ENCODE measurements around the gene ATP10A.

The ATP10A gene

DNA sequence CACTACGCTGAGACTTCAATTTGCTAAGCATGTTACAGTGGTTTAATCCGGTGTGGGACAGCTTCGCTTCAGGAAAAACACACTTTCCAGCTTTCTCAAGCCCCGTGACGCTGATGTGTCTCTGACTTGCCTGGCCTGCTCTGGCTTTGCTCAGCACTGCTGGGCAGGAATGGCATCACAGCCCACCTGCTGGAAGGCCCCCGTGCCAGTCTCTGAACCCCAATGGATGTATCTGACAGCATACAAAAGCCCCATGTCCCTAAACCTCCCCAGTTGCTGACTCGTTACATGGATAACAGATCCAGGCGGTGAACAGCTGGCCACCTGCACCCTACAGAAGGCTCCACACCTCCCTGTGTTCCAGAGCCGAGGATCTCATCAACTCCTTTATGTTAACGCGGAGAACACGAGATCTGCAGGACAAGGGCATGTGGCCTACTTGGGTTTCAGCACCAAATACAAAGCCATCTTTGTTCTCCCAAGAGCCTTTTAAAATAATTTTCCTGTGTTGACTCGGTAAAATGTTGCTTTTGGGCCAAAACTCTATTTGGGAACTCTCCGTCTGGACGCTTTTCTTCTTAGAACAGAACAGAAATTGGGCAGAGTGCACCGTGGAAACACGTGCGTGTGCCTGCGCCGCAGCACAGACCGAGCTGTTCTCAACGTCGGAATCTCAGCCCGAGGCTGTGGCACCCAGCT lies 61.4 kb downstream of the ATP10A start:
- no peak overlapping the region for H3K27ac ChIP-seq
- no peak overlapping the region for H3K9ac ChIP-seq (ENCODE audit: insufficient read length)
- H3K36me3 ChIP-seq (ENCODE audit: insufficient read depth, low read length): no peaks in the 10 kb centered on the region
- no peaks in the 10 kb centered on the region for H3K9me3 ChIP-seq (ENCODE audit: low read depth, low read length)
- no peak for DNase-seq (ENCODE audit: low read depth, low spot score)
- TF ChIP-seq EZH2 (IDR thresholded peaks at IDR 0.05): no peak
- no peak for TF ChIP-seq POLR2AphosphoS5 (IDR thresholded peaks at IDR 0.05; ENCODE audit: borderline replicate concordance, low read depth, low read length)
- TF ChIP-seq FOXP2 (optimal IDR thresholded peaks at IDR 0.05; ENCODE audit: control extremely low read depth, extremely low read length, insufficient read depth): no peak
- H3K4me3 ChIP-seq: no peak overlapping the region

DNA sequence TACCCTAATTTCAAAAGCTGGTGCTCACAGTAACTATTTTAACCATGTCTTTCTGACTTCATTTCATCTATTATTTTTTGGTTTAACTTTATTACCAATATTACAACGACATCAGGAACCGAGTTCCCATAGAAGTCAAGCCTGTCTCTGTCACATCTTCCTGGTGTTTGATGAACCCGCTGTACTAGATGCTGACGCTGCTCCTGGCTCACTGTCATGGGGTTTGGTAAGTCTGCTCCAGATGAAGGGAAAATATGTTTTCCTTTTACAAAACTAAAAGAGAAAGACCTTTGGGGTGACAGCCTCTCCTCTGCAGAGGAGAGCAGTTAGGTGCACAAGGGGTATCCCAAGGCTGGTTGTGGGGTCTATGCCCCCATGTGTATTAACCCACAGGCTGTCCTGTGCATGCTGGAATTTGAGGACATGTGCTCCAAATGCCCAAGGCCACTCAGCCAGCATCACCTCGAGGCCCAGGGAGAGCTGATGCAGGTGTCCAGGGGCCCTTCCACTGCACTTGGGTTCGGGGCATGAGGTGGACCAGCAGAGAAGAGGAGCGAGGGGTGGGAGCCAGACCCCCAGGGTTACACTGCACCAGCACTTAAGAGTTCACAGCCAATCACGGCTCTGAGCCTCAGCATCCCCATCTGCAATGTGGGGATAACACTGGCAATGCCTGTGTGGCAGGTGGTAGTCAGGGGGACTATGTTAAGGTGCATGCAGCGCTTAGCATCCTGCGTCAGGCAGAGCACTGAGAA lies 62.2 kb downstream of the ATP10A start:
- Histone ChIP-seq H3K9ac (ENCODE audit: insufficient read length) (no peak overlapping the region), H3K9me3 (ENCODE audit: low read depth, low read length) (no peaks in the 10 kb centered on the region), H3K27ac (no peak overlapping the region), H3K36me3 (ENCODE audit: insufficient read depth, low read length) (no peaks in the 10 kb centered on the region), H3K4me3 (no peak overlapping the region)
- TF ChIP-seq POLR2AphosphoS5 (IDR thresholded peaks at IDR 0.05; ENCODE audit: borderline replicate concordance, low read depth, low read length): no peak
- no peak for TF ChIP-seq EZH2 (IDR thresholded peaks at IDR 0.05)
- TF ChIP-seq FOXP2 (optimal IDR thresholded peaks at IDR 0.05; ENCODE audit: control extremely low read depth, extremely low read length, insufficient read depth): no peak
- no peak for DNase-seq (ENCODE audit: low read depth, low spot score)

DNA sequence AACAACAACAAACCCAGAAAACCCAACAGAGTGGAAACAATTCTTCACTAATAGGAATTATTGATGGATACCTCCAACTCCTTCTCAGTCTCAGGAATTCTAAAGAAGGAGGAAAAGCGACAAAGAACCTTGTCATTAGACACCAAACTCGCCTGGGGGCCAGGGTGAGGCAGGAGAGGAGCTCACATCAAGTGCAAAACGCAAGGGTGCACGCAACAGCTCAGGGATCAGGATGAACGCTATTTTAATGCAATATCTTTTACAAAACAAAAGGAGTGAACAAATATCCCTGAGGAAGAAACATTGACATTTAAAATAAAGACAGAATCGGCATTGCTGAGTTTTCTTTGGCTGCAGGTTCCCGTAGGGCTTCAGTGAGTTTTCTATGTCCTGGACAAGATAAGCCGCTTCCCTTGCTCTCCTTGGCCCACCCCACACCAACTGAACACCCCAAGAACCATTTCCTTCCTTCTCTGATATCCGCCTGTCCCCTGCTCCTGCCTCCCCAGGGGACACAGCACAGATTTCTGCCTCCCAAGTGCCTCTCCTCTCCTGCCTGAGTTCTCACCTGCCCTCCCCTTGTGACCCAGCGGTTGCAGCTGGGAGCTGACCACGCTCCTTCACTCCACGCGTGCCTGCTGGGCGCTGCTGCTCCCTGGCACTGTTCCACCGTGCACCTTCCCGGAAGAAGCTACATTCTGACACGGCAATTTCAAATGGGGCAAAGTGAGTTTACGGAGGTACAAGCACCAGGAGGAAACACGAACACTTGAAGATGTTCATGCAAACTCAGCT lies 63.0 kb downstream of the ATP10A start:
- no peaks in the 10 kb centered on the region for H3K36me3 ChIP-seq (ENCODE audit: insufficient read depth, low read length)
- no peak overlapping the region for H3K9ac ChIP-seq (ENCODE audit: insufficient read length)
- no peak for DNase-seq (ENCODE audit: low read depth, low spot score)
- no peak for TF ChIP-seq POLR2AphosphoS5 (IDR thresholded peaks at IDR 0.05; ENCODE audit: borderline replicate concordance, low read depth, low read length)
- no peak for TF ChIP-seq EZH2 (IDR thresholded peaks at IDR 0.05)
- TF ChIP-seq FOXP2 (optimal IDR thresholded peaks at IDR 0.05; ENCODE audit: control extremely low read depth, extremely low read length, insufficient read depth): no peak
- H3K9me3 ChIP-seq (ENCODE audit: low read depth, low read length): no peaks in the 10 kb centered on the region
- no peak overlapping the region for H3K4me3 ChIP-seq
- H3K27ac ChIP-seq: no peak overlapping the region

DNA sequence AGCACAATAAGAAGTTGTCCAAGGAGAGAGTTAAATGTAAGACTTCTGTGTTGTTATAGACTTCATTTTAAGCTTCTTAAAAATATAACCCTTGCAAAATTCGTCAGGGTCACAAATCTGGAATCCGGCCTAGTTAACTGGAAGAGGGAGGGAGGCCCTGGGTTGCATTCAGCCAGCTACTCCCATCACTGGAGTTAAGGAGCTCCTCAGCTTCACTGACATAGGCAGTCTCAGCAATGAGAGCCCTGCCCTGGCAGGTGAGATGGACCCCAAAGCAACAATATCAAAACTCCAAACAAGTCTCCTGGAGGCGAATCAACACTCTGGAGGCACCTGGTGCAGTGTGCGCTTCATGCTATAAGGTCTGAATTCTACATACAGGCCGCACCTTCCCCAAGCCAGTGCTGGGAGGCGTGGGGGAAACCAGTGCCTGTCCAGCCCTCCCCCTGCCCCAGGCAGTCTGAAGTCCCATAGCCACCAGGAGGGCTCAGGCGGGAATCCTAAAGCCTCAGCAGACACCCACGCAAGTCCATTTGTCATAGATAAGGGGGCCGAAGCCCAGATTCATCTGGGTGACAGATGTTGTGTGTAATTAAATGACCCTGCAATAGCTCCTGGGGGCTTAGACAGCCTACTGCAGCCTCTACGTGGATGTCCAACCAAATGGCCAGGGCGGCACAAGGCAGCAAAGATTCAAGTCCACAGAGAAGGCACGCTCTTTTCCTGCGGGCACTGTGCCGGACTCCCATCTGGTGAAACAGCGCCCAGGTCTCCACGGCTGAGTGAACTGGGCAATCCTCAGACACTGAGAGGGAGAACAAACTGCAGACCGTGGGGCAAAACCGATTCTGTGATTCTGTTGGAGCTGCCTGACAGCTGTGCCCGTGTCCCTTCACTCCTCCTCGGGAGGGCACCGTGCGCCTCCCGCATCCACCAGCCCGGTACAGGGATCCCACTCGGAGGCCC lies 64.9 kb downstream of the ATP10A start:
- DNase-seq (ENCODE audit: low read depth, low spot score): no peak

DNA sequence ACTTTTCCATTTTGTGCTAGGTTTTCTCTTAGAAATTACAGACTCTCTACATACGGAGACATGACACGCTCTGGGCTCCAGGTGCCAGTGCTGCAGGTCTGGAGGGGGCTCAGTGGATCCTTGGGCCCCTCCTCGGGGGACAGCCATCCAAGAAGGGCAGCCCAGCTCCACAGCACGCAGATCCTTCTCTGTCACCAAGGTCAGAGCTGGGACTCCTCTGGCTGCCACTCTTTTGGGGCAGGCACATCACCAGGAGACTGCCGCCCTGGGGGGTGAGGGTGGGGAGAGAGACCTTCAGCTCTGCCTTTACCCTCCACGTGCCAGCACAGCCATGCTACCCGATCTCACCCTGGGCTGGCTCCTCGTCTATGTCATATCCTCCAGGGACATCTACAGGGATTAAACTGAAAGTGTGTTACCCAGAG lies 65.6 kb downstream of the ATP10A start:
- H3K27ac ChIP-seq: no peak overlapping the region

More for the DNA sequence above, 64.9 kb downstream of the ATP10A start:
- no peaks in the 10 kb centered on the region for H3K9me3 ChIP-seq (ENCODE audit: low read depth, low read length)
- H3K27ac ChIP-seq: no peak overlapping the region
- no peak overlapping the region for H3K9ac ChIP-seq (ENCODE audit: insufficient read length)
- no peaks in the 10 kb centered on the region for H3K36me3 ChIP-seq (ENCODE audit: insufficient read depth, low read length)
- TF ChIP-seq FOXP2 (optimal IDR thresholded peaks at IDR 0.05; ENCODE audit: control extremely low read depth, extremely low read length, insufficient read depth): no peak
- TF ChIP-seq POLR2AphosphoS5 (IDR thresholded peaks at IDR 0.05; ENCODE audit: borderline replicate concordance, low read depth, low read length): no peak
- no peak for TF ChIP-seq EZH2 (IDR thresholded peaks at IDR 0.05)
- no peak overlapping the region for H3K4me3 ChIP-seq

DNA sequence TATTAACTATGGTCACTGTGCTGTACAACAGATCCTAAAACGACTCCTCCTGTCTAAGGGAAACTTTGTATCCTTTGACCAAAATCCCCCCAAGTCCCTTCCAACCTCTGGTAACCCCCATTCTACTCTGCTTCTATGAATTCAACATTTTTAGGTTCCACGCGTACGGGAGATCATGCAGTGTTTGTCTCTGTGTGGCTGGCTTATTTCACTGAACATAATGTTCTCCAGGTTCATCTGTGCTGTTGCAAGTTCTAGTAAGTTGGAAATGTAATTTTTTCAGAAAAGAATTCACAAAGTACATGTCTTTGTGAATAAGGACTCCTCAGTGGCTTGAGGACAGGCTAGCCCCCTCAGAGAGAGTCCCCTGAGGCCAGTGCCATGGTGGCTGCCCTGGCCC lies 66.1 kb downstream of the ATP10A start:
- TF ChIP-seq POLR2AphosphoS5 (IDR thresholded peaks at IDR 0.05; ENCODE audit: borderline replicate concordance, low read depth, low read length) (no peak), EZH2 (IDR thresholded peaks at IDR 0.05) (no peak), FOXP2 (optimal IDR thresholded peaks at IDR 0.05; ENCODE audit: control extremely low read depth, extremely low read length, insufficient read depth) (no peak)
- Histone ChIP-seq H3K4me3 (no peak overlapping the region), H3K27ac (no peak overlapping the region), H3K9ac (ENCODE audit: insufficient read length) (no peak overlapping the region), H3K36me3 (ENCODE audit: insufficient read depth, low read length) (no peaks in the 10 kb centered on the region), H3K9me3 (ENCODE audit: low read depth, low read length) (no peaks in the 10 kb centered on the region)
- DNase-seq (ENCODE audit: low read depth, low spot score): no peak

More for the DNA sequence above, 65.6 kb downstream of the ATP10A start:
- Histone ChIP-seq H3K4me3 (no peak overlapping the region), H3K36me3 (ENCODE audit: insufficient read depth, low read length) (no peaks in the 10 kb centered on the region), H3K9ac (ENCODE audit: insufficient read length) (no peak overlapping the region), H3K9me3 (ENCODE audit: low read depth, low read length) (no peaks in the 10 kb centered on the region)
- TF ChIP-seq FOXP2 (optimal IDR thresholded peaks at IDR 0.05; ENCODE audit: control extremely low read depth, extremely low read length, insufficient read depth) (no peak), EZH2 (IDR thresholded peaks at IDR 0.05) (no peak), POLR2AphosphoS5 (IDR thresholded peaks at IDR 0.05; ENCODE audit: borderline replicate concordance, low read depth, low read length) (no peak)
- DNase-seq (ENCODE audit: low read depth, low spot score): no peak

DNA sequence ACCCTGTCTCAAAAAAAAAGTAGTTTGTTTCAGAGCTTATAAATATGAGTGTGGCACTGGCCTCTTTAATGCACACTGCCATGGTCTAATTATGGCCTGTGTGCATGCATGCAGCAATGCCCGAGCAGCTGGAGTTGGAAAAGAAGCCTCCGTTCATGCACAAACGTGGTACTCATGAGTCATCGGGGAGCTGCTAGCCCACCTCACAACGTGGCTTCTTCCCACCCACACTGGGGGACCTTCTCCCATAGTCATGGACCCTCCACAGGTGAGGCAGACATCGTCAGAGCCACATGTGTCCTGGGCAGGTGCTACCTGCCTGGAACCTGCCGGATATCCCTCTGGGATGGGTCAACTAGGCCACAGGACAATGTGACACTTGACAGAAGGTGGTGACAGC lies 66.7 kb downstream of the ATP10A start:
- Histone ChIP-seq H3K9ac (ENCODE audit: insufficient read length) (no peak overlapping the region), H3K36me3 (ENCODE audit: insufficient read depth, low read length) (no peaks in the 10 kb centered on the region), H3K27ac (no peak overlapping the region), H3K9me3 (ENCODE audit: low read depth, low read length) (no peaks in the 10 kb centered on the region), H3K4me3 (no peak overlapping the region)
- TF ChIP-seq FOXP2 (optimal IDR thresholded peaks at IDR 0.05; ENCODE audit: control extremely low read depth, extremely low read length, insufficient read depth): no peak
- TF ChIP-seq POLR2AphosphoS5 (IDR thresholded peaks at IDR 0.05; ENCODE audit: borderline replicate concordance, low read depth, low read length): no peak
- DNase-seq (ENCODE audit: low read depth, low spot score): no peak
